BE2C (cell line): ENCODE measurements around the gene NBPF3. TPM values are rescaled to one million over a fixed set of nuclear protein-coding genes. Genes with fewer than 3 reads are reported as not detected.
"Not testable (repeated sequence)": the region's sequence is repeated elsewhere in the genome, so short reads cannot be mapped to it uniquely, and the experiment has no call there.

Experiments used
- DNase-seq: peaks from one replicate; pipeline ENCODE4 v3.0.0-alpha.2; 2020
- H3K27me3 ChIP-seq: fragments of 250-450 bp; sonication (Bioruptor Pico); 2 replicates; pipeline ENCODE4 v1.5.1; 2020; ENCODE audit warnings: mild to moderate bottlenecking
- H3K36me3 ChIP-seq: fragments of 250-450 bp; sonication (Bioruptor Pico); 2 replicates; pipeline ENCODE4 v1.5.1; 2020; ENCODE audit warnings: mild to moderate bottlenecking
- H3K4me1 ChIP-seq: fragments of 250-450 bp; sonication (Bioruptor Pico); 2 replicates; pipeline ENCODE4 v1.5.1; 2020
- H3K4me3 ChIP-seq: 2 replicates; pipeline ENCODE4 v1.5.1; 2011; ENCODE audit warnings: low read depth, low read length
- H3K9me3 ChIP-seq: fragments of 250-450 bp; sonication (Bioruptor Pico); 2 replicates; pipeline ENCODE4 v1.5.1; 2020
- CTCF ChIP-seq: IDR thresholded peaks from 2 replicates; pipeline ENCODE4 v1.5.1; 2012; ENCODE audit warnings: mild to moderate bottlenecking, low read depth, low read length
- polyA plus RNA-seq: library from polyadenylated mRNA; unstranded; fragments of >200 nt; gene quantifications from one replicate; pipeline ENCODE4 v1.2.1, GENCODE V29; 2012; ENCODE audit warnings: low read depth, missing spikeins; ENCODE audit not compliant: insufficient read length, insufficient read depth

NBPF3 gene
- polyA plus RNA-seq, result 2.3 TPM

- Histone ChIP-seq H3K4me3 (peak within 1 kb of the TSS; percentile 61), H3K9me3 (no peaks in the 10 kb centered on the region), H3K27me3 (no peaks in the 10 kb centered on the region), H3K36me3 (no peaks in the 10 kb centered on the region), H3K4me1 (no peaks in the 10 kb centered on the region)
- DNase-seq, result peak; percentile 73
- TF ChIP-seq CTCF, result no peak
Observed at GRCh38 chr1:21439721-21440629, at the start of gene NBPF3. Gene NBPF3 (plus strand): TSS chr1:21440137. CDS start chr1:21445087, 4,950 bp downstream.

GRCh38 chr1:21391497-21391896 lies 48.4 kb upstream of the NBPF3 start:
- no peak for TF ChIP-seq CTCF
- Histone ChIP-seq H3K36me3 (no peaks in the 10 kb centered on the region), H3K4me3 (no peak overlapping the region), H3K9me3 (no peaks in the 10 kb centered on the region), H3K4me1 (no peaks in the 10 kb centered on the region), H3K27me3 (no peaks in the 10 kb centered on the region)
- no peak for DNase-seq

- Histone ChIP-seq H3K36me3 (no peaks in the 10 kb centered on the region), H3K4me3 (no peak overlapping the region), H3K9me3 (no peaks in the 10 kb centered on the region), H3K4me1 (no peaks in the 10 kb centered on the region), H3K27me3 (no peaks in the 10 kb centered on the region)
- DNase-seq, result no peak
- no peak for TF ChIP-seq CTCF
Observed at GRCh38 chr1:21392587-21393263, 47.2 kb upstream of the NBPF3 start.

GRCh38 chr1:21396516-21396915 lies 43.4 kb upstream of the NBPF3 start:
- Histone ChIP-seq H3K4me3 (no peak overlapping the region), H3K27me3 (no peaks in the 10 kb centered on the region), H3K4me1 (no peaks in the 10 kb centered on the region), H3K36me3 (no peaks in the 10 kb centered on the region), H3K9me3 (no peaks in the 10 kb centered on the region)
- TF ChIP-seq CTCF, result no peak
- DNase-seq, result no peak

- no peaks in the 10 kb centered on the region for H3K9me3 ChIP-seq
- no peaks in the 10 kb centered on the region for H3K27me3 ChIP-seq
Observed at GRCh38 chr1:21397813-21398188, 42.1 kb upstream of the NBPF3 start.

GRCh38 chr1:21401726-21402346 lies 38.1 kb upstream of the NBPF3 start:
- H3K27me3 ChIP-seq, H3K36me3 ChIP-seq, H3K4me1 ChIP-seq, H3K4me3 ChIP-seq, H3K9me3 ChIP-seq, DNase-seq: not testable (repeated sequence)

More at GRCh38 chr1:21397813-21398188, 42.1 kb upstream of the NBPF3 start:
- Histone ChIP-seq H3K4me3 (no peak overlapping the region), H3K4me1 (no peaks in the 10 kb centered on the region), H3K36me3 (no peaks in the 10 kb centered on the region)
- no peak for DNase-seq
- TF ChIP-seq CTCF, result no peak
